Suppressor macrophage treated with lipopolysaccharide for 1 hour (primary cell): ENCODE results near the gene PLAC8.
"Not testable (repeated sequence)": the region's sequence is repeated elsewhere in the genome, so short reads cannot be mapped to it uniquely, and the experiment has no call there.

Experiments
- DNase-seq, 3 donors: peaks; one replicate each; pipeline ENCODE4 v3.0.0-alpha.2; 2020 to 2022

The PLAC8 gene

DNA sequence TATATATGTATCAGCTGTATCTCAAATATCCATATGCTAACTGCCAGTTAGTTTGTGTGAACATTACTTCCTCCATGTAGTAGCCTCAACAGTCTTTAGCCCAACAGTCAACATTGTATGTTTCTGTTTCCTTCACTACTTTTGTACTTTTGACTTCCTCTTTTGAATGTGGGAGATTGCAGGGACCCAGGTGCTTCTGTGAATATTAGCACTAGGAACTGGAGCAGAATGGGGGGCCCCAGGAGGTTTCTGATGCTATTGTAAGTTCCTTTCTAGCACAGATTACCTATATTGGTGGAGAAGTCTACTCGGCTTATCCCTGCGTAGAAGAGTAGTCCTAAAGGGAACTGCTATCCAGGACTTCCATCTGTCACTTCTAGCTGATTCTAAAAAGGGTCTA lies 2.3 kb downstream of the PLAC8 start:
- DNase-seq, result peak; percentile 34 to 69 (median 61)

DNA sequence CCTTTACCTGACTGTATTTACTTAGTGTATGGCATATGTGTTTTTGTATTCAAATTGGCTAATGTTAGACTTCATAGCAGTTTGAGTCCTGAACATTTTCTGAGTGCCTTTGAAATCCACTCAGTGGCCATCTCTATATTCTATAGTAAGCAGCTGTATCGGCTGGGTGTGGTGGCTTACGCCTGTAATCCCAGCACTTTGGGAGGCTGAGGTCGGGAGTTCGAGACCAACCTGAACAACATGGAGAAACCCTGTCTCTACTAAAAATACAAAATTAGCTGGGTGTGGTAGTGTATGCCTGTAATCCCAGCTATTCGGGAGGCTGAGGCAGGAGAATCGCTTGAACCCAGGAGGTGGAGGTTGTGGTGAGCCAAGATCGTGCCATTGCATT lies 2.8 kb downstream of the PLAC8 start:
- DNase-seq, result not testable (repeated sequence)

DNA sequence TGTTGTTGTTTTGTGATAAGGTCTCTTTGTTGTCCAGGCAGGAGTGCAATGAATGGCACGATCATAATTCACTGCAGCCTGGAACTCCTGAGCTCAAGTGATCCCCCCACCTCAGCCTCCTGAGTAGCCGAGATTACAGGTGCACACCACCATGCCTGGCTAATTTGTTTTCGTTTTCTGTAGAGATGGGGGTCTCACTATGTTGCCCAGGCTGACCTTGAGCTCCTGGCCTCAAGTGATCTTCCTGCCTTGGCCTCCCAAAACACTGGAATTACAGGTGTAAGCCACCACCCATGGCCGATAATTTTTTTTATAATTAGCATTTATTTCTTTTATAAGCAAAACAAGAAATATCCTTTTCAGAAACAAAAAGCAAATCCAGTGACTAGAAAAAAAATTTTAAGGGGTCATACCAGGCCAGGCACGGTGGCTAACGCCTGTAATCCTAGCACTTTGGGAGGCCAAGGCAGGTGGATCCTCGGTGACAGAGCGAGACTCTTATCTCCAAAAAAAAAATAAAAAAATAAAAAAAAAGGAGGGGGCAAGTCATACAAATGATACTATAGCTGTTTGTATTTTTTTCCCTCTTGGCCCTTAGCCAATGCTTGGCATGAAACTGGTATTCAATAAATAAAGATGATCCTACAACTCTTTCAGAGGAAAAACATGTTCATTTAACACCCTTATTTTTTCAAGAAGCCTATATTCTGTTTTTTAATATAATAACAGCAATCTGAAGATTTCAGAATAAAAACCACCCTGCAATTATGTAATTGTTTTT lies 3.4 kb downstream of the PLAC8 start:
- no peak for DNase-seq

DNA sequence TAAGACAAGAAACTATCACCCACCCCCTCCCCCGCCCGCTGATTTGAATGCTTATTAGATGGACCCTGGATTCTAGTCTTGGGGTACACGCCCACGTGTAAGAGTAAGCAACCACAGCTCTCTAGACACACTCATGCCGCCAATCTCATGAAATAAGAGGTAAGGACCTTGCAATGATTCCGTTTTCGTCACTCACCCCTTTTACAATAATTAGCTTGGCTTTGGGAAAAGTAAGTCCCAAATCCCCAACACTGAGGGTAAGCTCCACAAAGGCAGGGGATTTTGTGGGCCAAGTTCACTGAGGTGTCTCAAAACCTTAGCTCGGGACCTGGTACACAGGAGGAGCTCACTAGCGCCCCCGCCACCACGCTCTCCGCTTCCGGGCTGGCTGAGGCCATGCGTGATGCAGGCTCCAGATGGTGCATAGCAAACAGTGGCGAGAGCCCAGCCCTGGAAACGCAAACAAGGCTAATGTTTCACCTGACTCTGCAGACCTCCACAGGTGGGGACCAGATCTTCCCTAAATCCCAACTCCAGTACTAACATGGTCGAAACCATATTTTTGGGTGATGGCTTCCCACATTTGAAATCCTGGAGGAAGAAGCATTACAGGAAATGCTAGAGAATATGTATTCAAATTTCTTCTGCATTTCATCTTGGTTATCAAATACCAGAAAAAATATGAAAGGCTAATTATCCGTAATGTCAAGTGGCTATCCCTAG lies 4.1 kb downstream of the PLAC8 start:
- DNase-seq, result peak; percentile 84 to 92 (median 85)

DNA sequence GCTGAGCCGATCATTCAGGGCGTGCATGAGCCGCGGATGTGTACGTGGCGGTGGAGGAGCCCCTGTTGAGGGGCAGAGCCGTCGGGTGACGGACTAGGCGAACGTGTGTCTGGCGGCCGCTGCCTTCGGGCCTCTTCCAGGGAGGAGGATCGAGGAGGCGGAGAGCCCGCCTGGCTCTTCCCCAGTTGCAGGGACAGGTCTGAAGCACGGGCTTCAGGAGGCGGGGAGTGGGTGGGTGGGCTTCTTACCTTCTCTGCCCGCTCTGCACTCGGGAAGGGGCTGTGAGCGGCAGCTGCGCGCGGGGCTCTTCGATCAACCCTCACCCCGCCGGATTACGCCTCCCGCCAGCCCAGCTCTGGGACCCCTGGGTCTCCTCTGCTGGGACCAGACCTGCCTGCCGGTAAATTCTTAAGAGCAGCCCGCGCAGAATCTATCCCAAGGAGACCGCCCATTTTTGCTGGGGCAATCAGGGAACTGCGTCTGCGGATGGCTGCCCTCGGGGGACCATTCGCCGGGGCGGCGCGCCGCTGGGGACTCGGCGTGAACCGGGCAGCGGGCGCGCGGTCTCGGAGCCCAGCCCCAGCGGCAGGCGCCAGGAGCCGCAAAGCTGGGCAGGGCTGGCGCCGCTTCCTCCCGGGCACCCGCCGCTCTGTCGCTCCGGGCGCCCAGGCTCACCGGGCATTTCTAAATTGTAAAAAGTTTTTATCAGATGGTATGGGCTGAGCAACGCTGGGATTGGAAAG lies 4.9 kb downstream of the PLAC8 start:
- peak; percentile 65 to 82 (median 70) for DNase-seq

DNA sequence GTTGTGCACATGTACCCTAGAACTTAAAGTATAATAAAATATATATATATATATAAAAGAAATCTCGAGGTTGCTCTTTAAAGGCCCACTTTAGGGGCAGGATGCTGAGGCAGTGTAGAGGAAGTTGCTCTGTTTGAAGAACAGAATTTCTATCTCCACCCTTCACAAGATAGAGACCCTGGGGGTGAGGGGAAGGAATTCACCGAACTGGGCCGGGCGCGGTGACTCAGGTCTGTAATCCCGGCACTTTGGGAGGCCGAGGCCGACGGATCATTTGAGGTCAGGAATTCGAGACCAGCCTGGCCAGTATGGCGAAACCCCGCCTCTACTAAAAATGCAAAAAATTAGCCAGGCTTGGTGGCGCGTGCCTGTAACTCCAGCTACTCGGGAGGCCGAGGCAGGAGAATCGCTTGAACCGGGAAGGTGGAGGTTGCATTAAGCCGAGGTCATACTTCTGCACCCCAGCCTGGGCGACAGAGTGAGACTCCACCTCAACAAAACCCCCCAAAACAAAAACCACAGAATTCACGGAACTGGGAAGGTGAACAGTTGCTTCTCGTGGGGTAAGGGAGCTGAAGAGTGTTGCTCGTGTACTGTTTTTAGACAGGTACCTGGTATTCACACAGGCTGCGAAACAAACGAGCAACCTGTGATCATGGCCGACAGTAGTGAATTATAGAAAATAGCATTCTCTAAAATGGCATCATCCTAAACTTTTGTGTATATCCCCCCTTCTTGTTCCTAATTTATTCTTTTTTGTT lies 6.2 kb downstream of the PLAC8 start:
- peak in 2 of 3 donors; percentile 47 to 52 for DNase-seq

DNA sequence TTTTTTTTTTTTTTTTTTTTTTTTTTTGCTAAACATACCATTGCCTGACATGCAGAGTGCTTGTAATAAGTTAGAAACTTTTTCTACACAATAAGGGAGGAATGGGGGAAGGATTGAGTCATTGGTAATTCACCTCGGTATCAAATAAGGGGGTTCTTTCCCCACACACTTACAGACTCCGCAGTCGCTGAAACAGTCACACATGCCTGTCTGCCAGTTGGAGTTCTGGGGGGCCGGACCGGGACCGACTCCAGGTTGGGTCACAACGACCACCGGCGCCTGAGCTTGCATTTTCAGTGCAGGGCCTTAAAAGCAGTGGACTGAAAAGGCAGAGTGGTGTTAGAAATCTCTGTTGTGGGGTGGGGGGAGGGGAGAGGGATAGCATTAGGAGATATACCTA lies 6.9 kb downstream of the PLAC8 start:
- DNase-seq, result no peak

DNA sequence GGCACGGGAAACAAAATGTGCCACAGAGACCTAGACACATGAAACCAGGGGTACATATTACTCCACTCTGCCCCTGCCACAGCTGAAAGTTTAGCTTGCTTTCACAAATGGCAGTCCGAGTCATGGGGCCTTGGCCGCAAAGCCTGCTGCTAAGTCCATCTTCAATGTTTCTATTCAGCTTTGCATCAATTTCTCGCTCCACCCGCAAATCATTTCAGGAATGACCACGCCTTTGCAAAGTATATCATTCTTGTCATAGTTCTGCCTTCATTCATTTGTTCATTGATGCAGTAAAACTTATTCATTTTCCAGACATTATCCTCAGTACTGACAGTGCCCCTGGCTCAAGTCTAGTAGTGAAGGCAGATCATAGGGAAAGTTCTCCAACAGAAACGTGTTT lies 9.5 kb downstream of the PLAC8 start:
- no peak for DNase-seq

DNA sequence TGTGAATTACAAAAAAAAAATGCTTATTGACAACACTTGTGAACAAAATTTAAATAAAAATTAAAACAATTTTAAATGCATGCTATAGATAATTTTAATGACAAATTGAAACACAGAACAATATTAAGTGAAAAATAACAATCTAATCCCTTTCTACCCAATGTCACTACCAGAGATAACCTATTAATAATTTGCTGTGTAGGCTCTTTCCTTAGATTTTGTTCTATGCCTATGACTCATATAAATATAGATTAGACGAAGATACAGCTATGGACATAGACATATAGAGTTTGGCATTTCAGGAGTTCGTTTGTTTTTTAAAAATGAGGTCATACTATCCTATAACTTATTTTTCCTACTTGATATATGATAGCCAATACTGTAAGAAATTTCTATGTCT lies 18.1 kb downstream of the PLAC8 start:
- DNase-seq, result no peak

DNA sequence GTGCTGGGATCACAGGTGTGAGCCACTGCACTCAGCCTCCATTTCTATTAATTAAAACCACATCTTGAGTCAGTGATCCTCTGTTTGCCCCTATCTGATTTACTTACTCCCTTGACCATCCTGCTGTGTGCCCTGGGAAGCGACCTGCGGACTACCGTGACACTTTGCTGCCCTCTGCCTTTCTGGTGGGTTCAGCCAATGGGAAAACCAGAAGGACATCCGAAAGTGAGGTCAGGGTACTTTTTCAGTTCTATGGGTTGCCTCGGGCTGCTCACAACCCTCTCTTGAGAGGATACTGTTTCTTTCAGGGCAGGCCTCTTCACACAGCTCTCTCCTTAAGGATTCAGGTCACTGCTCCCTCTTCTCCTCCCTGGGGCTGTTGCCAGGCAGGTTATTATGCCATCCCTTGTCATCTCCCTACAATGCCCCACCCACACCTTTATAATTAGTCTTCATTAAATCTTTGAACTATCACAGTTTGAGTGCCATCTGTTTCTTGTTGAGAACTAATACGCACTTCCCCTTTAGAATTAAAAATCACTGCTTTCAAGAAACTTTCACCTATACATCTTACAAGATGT lies 21.4 kb downstream of the PLAC8 start:
- no peak for DNase-seq

DNA sequence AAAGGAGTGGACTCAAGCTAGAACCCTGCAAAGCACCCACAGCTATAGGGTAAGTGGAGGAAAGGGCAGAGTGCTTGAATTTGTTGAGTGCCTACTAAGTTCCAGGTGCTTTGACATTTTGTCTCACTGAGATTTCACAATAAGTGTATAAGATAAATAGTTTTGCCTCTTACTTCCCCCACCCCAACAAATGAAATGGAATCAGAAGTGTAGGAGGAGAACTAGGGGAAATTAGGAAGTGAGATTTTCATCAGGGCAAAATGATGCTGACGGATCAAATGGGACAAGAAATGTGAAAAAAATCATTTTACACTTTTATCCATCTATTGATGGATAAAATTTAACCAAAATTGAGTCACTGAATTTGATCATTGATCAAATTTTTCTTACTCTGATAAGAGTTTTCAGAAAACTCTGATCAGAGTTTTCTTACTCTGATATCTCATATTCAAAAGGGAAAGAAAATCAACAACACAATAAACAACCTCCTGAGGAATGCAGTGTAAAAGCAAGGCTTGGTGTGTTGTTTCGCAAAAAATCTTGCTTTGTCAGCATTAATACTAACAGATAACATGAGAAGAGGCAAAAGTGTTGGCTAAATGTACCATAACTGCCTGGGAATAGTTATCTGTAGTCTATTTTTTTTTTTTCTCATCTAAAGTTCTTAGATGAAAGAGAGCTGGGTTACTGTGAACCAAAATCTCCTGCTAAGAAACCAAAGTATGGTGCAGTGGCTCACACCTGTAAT lies 24.9 kb downstream of the PLAC8 start:
- peak in 1 of 3 donors; percentile 40 for DNase-seq

DNA sequence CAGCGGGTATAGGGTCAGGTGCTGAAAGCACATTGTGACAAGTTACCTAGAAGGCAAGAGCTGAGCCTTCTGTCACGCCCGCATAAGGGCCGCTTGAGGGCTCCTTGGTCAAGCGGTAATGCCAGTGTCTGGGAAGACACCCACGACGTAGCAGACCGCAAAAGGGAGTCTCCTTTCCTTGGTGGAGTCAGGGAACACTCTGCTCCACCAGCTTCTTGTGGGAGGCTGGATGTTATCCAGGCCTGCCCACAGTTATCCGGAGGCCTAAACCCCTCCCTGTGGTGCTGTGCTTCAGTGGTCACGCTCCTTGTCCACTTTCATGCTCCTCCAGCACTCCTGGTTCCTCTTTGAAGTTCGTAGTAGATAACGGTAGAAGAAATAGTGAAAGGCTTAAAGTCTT lies 29.6 kb downstream of the PLAC8 start:
- not testable (repeated sequence) for DNase-seq

DNA sequence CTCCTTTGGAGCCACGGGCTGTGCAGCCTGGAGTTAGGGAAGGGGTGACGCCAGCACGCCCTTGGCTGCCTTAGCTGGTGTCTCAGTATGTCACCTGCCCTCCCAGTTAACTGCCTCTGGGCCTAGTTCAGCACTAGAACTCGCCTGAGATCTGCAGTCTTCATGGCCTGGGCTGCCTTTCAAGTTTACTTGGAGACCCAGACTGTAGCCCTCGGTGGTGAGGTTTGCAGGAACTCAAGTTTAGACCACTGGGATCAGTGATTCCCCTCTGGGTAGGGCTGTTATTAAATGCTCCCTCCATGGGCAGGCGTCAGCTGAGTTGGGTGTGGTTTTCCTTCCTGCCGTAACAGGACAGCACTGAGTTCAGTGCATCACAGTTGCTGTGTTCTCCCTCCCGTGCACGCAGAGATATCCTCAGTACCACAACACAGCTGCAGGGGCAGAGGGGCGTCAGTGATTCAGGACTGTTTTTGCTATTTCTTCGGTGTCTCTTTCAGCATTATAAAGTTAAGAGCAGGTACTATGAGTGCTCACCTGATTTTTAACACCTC lies 30.5 kb downstream of the PLAC8 start:
- DNase-seq, result peak; percentile 18 to 35 (median 22)

DNA sequence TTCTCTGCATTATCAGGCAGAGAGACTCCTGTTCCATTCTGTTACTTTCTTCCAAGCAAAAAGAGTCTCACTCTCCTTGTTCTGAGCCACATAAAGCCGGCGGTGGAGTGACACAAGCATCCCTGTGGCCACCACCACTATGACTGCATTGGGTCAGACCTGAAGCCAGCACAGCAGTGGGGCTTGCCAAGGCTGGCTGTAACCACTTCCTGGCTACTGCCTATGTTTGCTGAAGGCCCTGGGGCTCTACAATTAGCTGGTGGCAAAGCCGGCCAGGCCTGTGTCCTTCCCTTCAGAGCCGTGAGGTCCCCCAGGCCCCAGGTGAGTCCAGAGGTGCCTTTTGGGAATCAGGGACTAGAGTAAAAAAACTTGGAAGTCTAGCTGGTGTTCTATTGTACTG lies 31.8 kb downstream of the PLAC8 start:
- DNase-seq, result peak in 1 of 3 donors; percentile 10

DNA sequence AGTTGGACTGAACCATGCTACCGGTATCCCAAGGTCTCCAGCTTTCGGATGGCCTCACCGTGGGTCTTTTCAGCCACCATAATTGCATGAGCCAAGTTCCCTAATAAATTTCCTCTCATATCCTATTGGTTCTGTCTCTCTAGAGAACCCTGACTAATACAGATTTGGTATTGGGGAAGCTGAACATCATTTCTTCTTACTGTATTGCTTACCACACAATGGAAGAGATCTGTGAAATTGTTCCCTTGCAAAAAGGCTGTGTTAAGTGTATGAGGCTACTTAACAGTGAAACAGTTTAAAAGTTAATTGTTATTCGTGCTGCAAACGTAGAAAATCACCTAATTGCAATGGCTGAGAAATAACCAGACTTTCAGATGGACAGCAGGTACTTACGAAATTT lies 34.0 kb downstream of the PLAC8 start:
- DNase-seq, result peak in 1 of 3 donors; percentile 26

DNA sequence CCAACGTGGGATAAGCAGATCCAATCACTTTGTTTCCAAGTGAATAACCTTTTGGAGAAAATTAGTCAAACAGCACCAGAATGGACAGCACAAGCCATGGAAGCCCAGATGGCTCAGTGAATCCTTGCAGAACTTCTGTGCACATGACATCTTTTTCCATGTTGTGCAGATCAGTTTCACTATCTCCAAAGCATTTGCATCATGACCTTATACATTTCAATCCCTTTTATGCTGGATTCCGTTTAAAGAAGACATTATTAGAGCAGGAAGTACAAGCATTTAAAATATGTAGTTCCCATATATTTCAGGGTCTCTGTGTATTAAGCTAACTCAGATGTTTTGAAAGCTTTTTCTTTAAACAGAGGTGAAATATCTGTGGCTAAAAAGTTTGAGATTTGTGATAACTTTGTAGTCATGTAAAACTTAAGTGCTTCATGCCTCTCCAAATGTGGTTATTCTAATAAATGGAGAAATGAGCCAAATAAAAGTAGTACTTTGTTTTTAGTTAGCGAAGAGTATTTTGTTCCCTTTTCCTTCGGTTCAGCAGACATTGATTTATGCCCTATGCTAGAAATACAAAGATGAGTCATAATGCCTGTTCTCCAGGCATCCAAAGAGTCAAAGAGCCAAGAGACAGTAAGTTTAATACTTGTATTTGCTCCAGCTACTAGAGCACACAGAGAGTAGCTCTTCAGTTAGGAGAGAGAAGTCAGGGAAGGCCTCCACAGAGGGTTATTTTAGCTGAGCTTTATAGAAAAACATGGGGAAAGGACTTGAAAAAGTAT lies 39.0 kb downstream of the PLAC8 start:
- DNase-seq, result peak; percentile 32 to 57 (median 52)

DNA sequence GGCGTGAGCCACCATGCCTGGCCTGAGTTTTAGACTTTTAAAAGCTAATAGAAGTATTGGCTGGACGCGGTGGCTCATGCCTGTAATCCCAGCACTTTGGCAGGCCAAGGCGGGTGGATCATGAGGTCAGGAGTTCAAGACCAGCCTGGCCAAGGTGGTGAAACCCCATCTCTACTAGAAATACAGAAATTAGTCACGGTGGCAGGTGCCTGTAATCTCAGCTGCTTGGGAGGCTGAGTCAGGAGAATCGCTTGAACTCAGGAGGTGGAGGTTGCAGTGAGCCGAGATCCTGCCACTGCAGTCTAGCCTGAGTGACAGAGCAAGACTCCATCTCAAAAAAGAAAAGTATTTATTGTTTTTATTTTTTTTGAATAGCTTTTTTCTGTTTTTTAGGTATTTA lies 39.7 kb downstream of the PLAC8 start:
- not testable (repeated sequence) for DNase-seq

DNA sequence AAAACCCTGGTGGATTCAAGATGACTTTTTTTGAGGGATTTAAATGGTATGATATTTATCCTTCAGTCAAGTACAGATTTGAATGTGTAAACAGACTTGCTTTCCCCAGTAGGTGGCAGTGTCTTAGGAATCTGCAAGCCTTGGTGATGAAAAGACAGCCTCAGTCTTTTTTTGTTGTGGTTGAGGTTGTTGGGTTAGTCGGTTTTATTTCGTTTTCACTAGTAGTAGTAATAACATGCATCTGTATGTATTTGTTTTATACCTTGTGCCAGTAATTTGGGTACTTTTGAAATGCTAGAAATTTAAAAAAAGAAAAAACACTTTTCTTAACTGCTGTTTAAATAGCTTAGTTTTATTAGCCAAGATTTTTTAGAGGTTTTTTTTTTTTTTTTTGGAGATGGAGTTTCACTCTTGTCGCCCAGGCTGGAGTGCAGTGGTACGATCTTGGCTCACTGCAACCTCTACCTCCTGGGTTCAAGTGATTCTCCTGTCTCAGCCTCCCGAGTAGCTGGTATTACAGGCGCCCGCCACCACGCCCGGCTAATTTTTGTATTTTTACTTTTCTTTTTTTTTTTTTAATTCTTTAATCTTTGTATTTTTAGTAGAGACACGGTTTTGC lies 40.3 kb downstream of the PLAC8 start:
- DNase-seq, result peak; percentile 84 to 91 (median 85)

DNA sequence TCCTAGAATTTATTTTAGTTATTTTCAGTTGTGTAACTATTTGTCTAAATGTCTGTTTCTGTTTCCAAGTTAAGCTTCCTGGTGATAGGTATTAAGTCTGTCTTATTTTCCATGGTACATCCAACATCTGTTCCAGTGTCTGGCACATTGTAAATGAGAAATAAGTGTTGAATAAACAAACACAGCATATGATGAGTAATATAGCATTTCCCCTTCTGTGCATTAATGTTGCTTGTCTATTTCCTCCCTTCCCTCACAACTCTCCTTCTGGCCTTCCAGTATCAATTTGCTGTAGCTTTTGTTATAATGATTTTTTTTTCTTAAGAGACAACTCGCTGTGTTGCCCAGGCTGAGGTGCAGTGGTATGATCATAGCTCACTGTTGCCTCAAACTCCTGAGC lies 43.4 kb downstream of the PLAC8 start:
- DNase-seq, result no peak

DNA sequence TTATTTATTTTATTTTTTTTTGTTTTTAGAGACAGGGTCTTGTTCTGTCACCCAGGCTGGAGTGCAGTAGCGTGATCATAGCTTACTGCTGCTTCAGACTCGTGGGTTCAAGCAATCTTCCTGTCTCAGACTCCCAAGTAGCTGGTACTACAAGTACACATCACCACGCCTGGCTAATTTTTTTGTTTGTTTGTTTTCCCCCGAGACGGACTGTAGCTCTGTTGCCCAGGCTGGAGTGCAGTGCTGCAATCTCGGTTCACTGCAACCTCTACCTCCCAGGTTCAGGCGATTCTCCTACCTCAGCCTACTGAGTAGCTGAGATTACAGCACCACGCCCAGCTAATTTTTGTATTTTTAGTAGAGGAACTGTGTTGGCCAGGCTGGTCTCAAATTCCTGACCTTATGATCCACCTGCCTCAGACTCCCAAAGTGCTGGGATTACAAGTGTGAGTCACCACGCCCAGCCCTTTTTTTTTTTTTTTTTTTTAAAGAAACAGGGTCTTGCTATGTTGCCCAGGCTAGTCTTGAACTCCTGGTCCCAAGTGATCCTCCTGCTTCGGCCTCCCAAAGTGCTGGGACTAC lies 47.4 kb downstream of the PLAC8 start:
- DNase-seq, result no peak
